Measurements from ENCODE around the gene TMEM204.

TMEM204 gene

DNA sequence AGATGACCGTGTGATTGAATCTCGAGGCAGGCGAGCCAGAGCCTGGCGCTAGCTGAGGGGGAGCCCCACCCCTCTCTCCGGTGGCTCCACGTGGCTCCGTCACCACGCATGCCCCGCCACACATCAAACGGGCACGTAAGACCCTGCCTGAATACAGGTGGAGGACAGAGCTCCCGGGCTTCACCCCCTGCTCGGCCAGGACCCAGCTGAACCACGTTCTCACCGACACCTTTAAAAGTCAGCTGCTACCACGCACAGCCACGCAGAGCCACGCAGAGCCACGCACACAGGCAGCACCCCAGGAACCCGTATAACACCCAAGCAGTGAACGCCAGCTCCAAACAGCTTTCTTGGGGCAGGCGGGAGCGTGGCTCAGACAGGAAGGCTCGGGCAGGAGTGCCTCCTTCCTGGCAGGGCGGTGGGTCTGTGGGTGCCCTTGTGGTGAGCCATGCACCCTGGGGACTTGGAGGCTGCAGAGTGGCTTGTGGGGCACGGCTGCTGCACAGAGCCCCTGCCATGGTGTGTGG lies 4.4 kb downstream of the TMEM204 start:
- no peak for FAIRE-seq
- DNase-seq (ENCODE audit: low spot score): no peak

DNA sequence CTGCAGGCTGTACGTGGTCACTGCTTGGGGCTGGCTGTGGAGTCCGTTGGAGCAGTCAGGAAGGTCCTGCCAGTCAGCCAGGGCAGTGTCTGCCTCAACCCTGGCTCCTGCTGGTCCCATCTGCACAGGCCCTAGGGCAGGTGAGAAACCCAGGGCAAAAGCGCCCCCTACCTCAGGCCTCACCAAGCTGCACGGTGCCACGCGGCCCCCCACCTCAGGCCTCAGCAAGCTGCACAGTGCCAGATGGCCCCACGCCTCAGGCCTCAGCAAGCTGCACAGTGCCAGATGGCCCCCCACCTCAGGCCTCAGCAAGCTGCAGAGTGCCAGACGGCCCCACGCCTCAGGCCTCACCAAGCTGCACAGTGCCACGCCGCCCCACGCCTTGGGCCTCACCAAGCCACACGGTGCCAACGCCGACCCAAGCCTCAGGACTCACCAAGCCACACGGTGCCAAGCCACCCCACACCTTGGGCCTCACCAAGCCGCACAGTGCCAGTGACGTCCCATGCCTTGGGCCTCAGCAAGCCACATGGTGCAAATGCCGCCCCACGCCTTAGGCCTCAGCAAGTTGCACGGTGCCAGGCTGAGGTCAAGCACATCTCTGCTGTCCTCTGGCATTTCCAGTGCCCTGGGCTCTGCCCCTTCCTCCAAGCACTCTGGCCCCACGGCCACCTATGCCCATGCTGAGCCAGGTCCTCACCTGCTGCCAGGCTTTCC lies 5.5 kb downstream of the TMEM204 start:
- FAIRE-seq (no peak), DNase-seq (ENCODE audit: low spot score) (no peak)

DNA sequence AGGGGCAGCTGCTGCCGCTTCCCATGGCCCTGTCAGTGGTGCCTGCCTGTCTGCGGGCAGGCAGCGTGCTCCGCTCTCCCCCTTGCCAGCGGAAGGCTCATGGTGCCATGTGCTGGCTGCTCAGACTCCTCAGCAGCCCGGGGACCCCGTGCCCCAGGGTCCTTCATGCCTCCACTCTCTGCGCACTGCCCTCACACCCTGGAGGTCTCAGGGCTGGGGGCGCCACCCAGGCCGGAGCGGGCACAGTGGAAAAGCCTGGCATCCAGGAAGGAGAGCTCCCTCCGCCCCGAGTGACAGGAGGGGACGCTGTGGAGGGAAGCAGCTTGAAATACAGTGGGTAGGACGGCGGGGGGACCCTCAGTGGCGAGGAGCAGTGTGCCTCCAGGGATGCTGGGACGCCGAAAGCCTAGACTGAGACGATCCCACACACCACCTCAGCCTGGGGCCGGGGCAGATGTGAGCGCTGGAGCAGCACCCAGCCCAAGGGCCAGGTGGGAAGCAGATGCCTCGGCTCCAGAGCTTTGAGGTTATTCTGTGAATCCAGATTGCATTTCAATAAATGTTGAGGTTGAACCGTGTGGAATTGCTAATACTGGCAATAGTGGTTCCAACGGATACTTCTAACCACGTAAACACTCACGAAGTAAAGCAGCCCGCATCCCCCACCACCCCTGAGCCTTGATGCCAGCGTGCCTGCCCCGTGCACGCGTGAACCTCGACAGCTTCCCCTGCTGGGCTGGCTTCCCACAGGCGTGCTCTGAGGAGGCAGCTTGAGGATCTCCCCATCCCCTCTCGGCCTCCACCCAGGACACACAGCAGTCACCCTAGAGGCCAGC lies 6.5 kb downstream of the TMEM204 start:
- no peak for FAIRE-seq

DNA sequence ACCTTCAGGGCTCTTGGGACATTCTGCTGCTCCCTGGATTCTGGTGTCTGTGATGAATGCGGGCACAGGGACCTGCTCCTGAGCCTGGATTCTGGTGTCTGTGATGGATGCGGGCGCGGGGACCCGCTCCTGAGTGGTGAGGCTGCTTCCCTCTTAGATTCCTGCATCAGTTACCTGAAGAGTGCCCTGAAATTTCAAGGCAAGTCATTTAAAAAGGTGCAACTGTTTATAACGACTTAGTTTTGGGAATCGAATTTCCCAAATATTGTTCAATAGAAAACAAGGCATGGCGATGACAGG lies 7.0 kb downstream of the TMEM204 start:
- FAIRE-seq (no peak), DNase-seq (ENCODE audit: low spot score) (no peak)

More for the DNA sequence above, 6.5 kb downstream of the TMEM204 start:
- no peak for DNase-seq (ENCODE audit: low spot score)

DNA sequence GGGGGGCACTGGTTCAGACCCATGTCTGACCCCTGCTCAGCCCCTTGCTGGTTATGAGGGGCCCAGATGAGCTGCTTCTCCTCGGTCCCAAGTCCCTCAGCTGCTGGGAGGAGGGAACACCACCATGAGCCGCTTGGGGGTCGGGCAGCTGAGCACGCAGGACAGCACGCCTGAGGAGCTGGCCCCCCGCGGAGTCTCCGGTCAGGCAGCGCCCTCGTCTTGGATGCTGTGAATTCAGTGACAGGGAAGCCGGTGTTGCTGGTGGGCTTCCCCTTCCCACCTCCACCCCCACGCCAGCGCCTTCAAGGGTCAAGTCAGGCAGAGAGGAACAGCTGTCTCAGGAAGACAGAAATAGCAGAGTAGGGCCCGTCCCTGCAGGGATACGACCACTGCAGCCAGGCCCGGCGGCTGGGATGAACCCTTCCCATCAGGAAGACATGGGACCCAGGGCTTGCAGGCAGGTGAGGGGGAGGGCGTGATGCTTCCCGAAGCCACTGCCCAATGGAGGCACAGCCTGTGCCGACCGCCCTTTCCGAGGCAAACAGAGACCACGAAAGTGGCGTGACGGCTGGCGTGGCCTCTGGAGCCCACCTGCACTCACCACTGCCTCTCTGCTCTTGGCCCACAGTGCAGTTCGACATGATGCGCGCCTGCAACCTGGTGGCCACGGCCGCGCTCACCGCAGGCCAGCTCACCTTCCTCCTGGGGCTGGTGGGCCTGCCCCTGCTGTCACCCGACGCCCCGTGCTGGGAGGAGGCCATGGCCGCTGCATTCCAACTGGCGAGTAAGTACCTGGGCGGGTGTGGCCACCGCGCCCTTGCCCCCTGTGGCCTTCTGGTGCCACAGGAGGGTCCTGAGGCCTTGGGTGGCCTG lies 8.1 kb downstream of the TMEM204 start:
- no peak for DNase-seq (ENCODE audit: low spot score)
- no peak for FAIRE-seq

DNA sequence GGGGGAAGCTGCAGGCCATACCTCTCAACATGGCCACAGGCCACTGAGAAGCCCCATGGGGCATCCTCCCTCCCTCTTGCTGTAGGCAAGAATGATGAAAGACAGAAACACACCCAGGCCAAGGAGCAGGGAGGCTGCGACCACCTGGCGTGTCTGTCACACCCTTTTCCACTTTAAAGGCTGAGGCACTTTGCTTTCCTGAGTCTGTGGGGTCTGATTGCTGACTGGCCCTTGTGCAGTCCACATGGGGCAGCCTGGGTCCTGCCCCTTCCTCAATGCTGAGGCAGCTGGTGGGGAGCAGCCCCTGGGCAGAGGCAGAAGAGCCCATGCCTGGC lies 8.7 kb downstream of the TMEM204 start:
- DNase-seq (ENCODE audit: low spot score) (no peak), FAIRE-seq (no peak)

DNA sequence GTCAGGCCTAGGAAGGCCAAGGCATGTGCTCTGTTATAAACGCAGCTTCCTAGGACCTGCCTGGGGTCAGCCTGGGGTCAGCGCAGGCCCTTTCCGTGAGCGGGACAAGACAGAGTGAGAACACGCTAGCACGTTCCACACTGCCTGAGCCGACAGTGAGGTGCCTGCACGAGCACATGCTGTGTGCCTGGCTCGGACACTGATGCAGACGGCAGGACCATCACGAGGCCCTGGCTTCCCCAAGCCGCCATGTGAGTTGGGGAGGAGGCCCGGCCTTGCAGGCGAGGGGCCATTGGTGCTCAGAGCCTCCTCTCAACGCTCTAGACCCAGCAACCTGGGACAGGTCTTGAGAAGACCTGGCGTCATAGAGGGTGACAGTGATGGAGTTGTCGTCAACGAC lies 9.1 kb downstream of the TMEM204 start:
- FAIRE-seq (no peak), DNase-seq (ENCODE audit: low spot score) (no peak)

DNA sequence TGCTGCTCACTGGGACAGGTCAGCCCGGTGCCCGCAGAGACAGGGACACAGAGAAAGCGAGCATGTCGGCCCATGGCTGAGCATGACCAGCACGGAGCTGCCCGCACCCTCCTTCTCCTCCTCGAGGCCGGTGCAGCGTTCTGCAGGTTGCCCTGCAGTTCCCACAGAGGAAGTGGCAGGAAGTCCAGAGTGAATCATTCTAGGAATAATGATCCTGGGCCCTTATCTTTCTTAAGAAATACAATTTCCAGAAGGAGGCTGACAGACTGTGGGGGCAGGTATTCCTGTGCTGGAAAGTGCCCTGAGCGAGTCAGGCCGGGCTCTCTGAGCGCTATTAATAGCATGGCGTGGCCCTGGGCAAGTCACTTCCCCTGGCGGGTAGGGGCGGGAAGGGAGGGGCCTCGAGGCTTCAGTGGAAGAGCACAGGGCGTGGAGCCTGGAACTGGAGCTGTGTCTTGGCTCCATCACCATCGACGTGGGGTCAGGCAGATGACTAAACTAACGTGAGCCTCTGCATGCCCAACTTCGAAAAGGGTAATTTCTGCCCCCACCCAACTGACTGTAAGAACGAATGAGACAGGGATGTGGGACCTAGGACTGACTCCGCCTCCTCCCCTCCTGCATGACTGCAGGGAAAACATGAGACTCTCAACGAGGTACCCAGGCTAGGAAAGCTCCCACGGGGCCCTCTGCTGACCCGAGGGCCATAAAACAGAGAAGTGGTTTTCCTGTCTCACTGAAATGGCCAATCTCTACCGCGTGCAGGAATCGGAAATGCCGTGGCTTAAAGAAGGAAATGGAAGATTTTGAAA lies 9.8 kb downstream of the TMEM204 start:
- peak; percentile 87 for DNase-seq (ENCODE audit: low spot score)

DNA sequence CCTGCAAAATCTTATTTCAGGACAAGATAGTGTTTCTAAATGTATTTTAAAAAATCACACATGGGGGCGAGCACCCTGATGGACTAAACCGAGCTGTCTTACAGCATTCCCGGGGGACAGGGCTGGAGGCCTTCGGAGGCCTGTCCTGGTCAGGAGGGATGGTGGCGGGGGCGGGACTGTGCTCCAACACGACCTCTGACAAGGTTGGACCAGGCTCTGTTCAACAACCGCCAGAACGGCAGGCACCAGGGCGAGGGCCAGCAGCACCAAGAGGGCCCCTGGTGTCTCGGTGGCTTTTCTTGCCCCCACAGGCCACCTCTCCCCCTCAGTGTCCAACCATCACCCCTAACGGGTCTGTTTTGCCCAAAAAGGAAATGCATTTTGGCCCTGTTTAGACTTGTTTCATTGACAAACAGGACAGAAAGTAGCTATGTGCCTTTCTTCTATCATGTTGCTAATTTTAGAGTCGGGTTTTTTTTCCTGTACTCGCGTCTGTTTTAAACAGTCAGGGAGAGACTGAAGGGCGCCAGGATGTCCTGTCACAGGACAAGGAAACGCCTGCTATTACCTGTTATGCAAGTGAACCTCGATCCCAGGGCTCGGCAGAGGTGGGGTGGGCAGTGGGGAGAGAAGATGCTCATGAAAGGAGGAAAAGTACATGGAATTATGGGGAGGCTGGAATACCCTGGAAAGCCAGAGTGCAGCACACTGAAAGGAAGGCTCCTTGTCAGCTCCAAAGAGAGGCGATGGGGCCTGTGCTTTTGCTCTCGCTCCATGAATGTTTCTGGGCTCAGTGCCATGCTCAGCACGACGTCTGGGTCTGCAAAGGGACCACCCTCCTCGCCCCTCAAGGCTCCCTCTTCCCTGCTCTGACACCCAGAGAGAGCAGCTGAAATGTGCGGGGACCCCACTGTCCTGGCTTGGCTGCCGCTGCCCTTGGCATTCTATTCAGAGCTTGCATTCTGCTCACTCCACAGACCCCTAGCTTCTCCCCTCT lies 11.9 kb downstream of the TMEM204 start:
- FAIRE-seq (no peak), DNase-seq (ENCODE audit: low spot score) (no peak)

More for the DNA sequence above, 9.8 kb downstream of the TMEM204 start:
- FAIRE-seq: peak; percentile 69

DNA sequence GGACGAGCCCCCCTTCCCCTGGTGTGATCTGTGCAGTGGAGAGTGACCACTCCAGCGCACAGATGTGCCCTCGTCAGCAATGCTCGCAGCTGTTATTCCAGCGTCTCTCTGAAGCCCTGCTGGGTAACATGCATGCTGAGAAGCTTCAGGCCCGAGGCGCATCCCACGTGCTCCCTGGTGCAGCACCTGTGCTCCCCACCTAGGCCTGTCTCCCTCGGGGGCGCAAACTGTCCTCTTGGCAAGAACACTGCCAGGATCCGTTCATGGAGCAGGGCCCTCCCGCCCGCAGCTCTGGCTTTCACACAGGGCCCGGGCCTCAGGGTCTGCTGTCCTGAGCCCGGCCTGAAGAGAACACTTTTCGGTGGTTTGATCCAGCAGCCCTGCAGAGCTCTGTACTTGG lies 13.0 kb downstream of the TMEM204 start:
- no peak for FAIRE-seq
- DNase-seq (ENCODE audit: low spot score): no peak

DNA sequence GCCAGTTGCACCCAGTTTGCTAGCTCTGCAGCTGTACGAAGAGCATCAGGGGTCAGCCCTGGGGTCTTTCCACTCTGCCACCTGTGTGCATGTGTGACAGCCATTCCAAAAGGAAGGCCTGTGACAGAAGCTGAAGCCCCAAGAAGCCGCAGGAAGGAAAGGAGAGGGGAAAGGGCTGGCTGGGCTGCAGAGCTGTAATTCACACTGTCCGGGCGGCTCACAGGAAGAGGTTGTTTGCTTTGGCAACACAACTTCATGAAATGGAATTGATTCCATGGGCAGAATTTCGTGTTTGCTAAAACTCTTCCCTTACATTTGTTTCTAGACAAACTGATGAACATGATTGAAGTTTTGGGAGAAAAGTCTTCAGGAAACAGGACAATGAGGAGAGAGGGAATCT lies 14.8 kb downstream of the TMEM204 start:
- DNase-seq (ENCODE audit: low spot score): no peak
- FAIRE-seq: no peak

DNA sequence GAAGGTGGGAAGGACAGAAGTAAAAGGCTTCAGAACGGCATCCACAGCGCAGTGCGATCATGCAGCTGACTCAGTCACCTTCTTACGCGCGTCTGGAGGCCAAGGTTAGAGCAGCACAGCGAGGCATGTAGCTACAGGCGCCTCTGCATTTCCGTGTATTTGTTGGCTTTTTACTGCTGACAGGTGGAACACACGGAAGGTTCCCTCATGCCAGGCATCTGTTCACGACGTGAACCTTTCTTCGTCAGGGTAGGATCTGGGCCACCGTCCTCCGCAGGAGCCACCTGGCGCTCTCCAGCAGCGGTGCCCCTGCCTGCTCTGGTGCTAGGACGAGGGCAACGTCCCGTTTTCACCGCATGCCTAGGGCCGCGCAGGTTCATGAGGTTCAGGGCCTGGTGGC lies 15.3 kb downstream of the TMEM204 start:
- FAIRE-seq: no peak
- DNase-seq (ENCODE audit: low spot score): no peak

DNA sequence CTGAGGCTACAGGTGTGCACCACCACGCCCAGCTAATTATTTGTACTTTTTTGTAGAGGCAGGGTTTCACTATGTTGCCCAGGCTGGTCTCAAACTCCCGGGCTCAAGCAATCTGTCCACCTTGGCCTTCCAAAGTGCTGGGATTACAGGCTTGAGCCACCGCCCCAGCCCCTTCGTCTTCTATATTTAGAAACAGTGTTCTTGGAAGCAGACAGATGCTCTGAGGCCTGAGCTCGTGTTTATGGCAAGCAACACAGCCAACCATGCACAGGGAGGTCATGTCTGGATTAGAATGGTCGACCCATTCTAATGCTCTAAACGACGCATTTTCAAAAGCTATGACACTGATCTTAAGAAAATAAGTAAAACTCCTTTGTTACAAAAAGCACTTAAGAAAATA lies 16.6 kb downstream of the TMEM204 start:
- DNase-seq (ENCODE audit: low spot score) (no peak), FAIRE-seq (no peak)

DNA sequence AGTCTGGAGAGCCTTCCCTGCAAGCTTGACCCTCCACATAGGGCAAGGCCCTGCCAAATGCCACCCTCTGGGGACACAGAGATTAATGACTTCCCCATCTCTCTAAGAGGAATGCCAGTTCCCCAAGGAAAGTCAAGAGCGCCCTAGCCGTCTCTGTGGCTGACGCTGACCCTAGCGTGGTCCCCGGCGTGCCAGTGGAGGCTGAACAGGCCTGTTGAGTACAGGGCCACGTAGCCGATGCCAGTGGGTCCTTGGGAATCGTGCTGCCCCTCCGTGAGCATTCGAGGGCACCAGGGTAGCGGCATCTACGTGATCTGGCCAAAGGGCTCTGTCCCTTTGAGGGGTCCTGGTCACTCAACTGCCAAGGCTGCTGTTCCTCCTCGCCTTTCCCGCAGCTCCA lies 17.2 kb downstream of the TMEM204 start:
- DNase-seq (ENCODE audit: low spot score) (no peak), FAIRE-seq (no peak)

DNA sequence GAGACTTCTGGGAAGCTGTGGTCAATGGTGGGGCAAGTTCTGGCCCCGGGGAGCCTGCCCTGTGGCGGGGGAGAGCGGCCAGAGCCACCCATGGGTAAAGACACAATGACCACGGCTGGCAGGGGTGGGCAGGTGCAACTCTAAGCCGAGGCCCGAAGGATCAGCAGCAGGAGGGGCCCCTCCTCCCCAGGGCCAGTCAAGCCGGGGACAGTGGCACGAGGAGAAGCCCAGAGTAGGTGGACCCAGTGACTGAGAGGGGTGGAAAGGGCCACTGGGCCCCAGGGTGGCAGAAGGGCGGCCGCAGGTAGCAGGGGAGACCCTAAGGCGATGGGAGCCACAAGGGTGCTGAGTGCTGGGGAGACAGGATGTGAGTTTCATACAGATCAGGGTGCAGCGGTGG lies 17.7 kb downstream of the TMEM204 start:
- FAIRE-seq (no peak), DNase-seq (ENCODE audit: low spot score) (no peak)

DNA sequence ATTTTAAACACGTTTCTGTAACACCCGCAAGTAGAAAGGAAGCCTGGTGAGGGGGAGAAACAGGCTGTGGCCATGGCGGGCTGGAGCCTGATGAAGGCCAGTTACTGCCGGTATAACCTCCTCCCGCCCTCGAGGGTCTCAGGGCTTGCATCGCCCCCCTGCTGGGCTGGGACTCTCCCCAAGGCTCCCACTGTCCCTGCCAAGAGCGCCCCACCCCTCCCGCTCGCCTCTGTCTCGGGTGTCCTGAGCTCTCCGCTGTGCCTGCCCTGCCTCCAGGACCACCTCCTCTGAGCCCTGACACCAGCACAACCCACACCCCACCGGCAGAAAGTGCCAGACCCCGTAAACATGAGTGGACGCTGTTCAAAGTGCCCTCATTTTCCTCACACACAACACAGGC lies 18.7 kb downstream of the TMEM204 start:
- FAIRE-seq (no peak), DNase-seq (ENCODE audit: low spot score) (no peak)

DNA sequence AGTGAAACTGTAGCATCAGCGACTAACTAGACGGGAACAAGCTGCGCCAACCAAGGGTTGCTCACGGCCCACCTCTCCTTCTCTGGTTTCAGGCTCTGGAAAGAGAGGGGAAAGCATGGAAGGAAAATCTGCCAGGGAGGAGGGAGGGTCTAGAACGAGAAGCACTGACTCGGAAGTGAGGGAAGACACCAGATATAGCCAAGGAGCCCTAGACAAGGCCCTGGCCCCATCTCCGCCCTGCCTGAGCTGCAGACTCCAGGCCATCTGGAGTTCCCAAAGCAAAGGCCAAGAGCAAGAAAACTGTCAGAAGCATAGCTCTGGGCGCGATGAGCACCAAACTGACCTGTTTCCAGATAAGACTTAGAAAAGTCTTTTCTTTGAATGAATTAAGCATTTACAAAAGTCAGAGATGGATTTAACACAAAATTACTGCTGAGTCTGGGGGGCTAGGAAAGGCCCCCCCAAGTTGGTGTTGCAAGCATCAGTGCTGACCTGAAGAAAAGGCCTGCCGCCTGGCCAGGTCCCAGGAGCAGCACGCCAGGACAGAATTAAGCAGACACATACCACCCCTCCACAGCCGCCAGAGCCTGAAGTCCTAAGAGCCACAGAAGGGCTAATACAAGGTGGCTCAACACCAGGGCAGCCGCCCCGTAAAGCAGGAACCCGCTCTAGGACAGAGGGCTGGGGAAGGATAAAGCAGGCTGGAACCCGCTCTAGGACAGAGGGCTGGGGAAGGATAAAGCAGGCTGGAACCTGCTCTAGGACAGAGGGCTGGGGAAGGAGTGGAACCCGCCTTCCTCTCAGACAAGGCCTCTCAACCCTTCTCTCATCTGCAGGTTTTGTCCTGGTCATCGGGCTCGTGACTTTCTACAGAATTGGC lies 20.7 kb downstream of the TMEM204 start:
- FAIRE-seq (no peak), DNase-seq (ENCODE audit: low spot score) (no peak)

DNA sequence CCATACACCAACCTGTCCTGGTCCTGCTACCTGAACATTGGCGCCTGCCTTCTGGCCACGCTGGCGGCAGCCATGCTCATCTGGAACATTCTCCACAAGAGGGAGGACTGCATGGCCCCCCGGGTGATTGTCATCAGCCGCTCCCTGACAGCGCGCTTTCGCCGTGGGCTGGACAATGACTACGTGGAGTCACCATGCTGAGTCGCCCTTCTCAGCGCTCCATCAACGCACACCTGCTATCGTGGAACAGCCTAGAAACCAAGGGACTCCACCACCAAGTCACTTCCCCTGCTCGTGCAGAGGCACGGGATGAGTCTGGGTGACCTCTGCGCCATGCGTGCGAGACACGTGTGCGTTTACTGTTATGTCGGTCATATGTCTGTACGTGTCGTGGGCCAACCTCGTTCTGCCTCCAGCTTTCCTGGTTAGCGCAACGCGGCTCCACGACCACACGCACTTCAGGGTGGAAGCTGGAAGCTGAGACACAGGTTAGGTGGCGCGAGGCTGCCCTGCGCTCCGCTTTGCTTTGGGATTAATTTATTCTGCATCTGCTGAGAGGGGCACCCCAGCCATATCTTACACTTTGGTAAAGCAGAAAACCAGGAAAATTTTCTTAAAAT lies 21.5 kb downstream of the TMEM204 start:
- no peak for FAIRE-seq

More for the DNA sequence above, 21.5 kb downstream of the TMEM204 start:
- no peak for DNase-seq (ENCODE audit: low spot score)
